Esophagus muscularis mucosa (tissue), 4 donors: ENCODE measurements around the gene RPIA.

Experiments used
- CTCF ChIP-seq, 3 experiments: fragments of 200-600 bp in 2 of 3; fragments of 450-650 bp in 1 of 3; sonication (generic) in 2 of 3; IDR thresholded peaks; one replicate each; pipeline ENCODE4 v1.5.1; 2017 to 2019; ENCODE audit warnings: antibody characterized with exemption in 3 of 3, mild to moderate bottlenecking in 2 of 3, moderate library complexity in 1 of 3
- EP300 ChIP-seq: sonication (generic); formaldehyde crosslinking; IDR thresholded peaks from one replicate; pipeline ENCODE4 v1.6.1; 2017; ENCODE audit warnings: antibody characterized with exemption
- POLR2A ChIP-seq: fragments of 450-650 bp; IDR thresholded peaks from one replicate; pipeline ENCODE4 v1.6.1; 2017; ENCODE audit warnings: antibody characterized with exemption, moderate library complexity, mild to moderate bottlenecking, low read depth
- POLR2AphosphoS5 ChIP-seq, 2 donors: sonication (generic); formaldehyde crosslinking; IDR thresholded peaks; one replicate each; pipeline ENCODE4 v1.6.1; 2017; ENCODE audit warnings: antibody characterized with exemption in 2 of 2

GRCh38 chr2:88687384-88687783 is 4.1 kb upstream of the RPIA start:
- TF ChIP-seq CTCF (IDR thresholded peaks at IDR 0.05) (no peak), POLR2A (no peak), POLR2AphosphoS5 (IDR thresholded peaks at IDR 0.05) (no peak), EP300 (no peak)
